Measurements from ENCODE around the gene TNNT1.

Gene TNNT1

DNA sequence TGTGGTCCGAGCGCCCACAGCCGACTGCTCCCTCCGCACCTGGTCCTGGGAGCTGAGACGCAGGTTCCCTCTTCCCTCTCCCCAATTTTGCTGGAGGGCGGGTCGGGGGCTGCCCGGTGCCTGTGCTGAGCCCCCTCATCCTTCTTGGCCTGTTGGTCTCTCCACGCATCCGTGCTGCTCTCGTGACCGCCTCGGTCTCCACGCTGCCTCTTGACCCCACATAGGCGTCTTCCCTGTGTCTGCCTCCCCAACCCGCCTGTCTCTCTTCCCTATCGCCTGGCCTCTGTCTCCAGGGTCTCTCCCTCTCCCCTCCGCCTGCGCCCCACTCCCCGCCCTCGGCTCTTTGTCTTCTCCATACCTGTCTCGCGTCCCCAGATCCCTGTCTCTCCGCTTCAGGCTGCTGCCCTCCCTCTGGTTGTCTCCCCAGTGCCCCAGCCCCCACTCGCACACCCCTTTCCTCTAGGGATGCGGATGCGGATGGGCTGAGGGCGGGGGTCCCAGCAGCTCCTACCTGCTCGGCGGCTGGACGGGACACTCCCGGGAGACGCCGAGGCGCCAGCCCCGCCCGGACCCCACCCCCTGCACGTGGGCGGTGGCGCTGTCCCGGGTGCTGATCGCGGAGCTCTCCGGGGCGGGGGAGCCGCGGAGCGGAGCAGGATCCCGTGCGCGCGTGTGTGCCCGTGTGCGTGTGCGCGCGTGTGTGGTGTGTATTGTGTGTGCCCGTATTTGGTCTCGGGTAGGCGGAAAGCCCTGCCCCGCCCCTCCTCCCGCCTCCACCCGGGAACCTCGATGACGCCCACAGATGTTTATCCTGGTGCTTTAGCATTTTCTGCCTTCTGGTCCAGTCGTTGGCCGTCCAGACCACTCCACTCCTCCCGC is 30.8 kb upstream of the TNNT1 start, which contains the start of gene SYT5:
TSS of gene SYT5 (minus strand) at position 684 of the 879 bp plus-strand sequence. CDS start 1,248 bp downstream, outside the sequence.
- peaks cover 0 to 3% (median 0%) of the 10 kb centered on the region in 5 donors for H3K9me3 ChIP-seq (ENCODE audit: control insufficient read depth in 5 of 5, low read length in 5 of 5)
- H3K27ac ChIP-seq (ENCODE audit: low read depth, low read length): no peak within 1 kb of the TSS
- peaks cover 46 to 75% (median 66%) of the 10 kb centered on the region in 5 donors for H3K27me3 ChIP-seq (ENCODE audit: control insufficient read depth in 5 of 5, insufficient read depth in 4 of 5, low read length in 5 of 5)
- H3K36me3 ChIP-seq (ENCODE audit: control insufficient read depth in 5 of 5, insufficient read depth in 5 of 5, low read length in 5 of 5): no peaks in the 10 kb centered on the region
- H3K4me1 ChIP-seq (ENCODE audit: control insufficient read depth in 5 of 5, insufficient read depth in 5 of 5, low read length in 5 of 5): peaks cover 0 to 11% (median 10%) of the 10 kb centered on the region in 5 donors
- H3K4me3 ChIP-seq (ENCODE audit: low read depth in 1 of 5, low read length in 5 of 5): peak within 1 kb of the TSS in 4 of 5 donors; percentile 22 to 55 (median 40)
- H3K9ac ChIP-seq (ENCODE audit: low read length in 5 of 5): no peak within 1 kb of the TSS

- Histone ChIP-seq H3K27ac (ENCODE audit: low read depth, low read length) (no peak overlapping the region), H3K9me3 (ENCODE audit: control insufficient read depth in 5 of 5, low read length in 5 of 5) (peaks cover 0 to 3% (median 0%) of the 10 kb centered on the region in 5 donors), H3K36me3 (ENCODE audit: control insufficient read depth in 5 of 5, insufficient read depth in 5 of 5, low read length in 5 of 5) (no peaks in the 10 kb centered on the region), H3K27me3 (ENCODE audit: control insufficient read depth in 5 of 5, insufficient read depth in 4 of 5, low read length in 5 of 5) (peaks cover 54 to 83% (median 75%) of the 10 kb centered on the region in 5 donors), H3K9ac (ENCODE audit: low read length in 5 of 5) (no peak overlapping the region), H3K4me3 (ENCODE audit: low read depth in 1 of 5, low read length in 5 of 5) (peak overlapping the region in 4 of 5 donors; percentile 22 to 55 (median 40)), H3K4me1 (ENCODE audit: control insufficient read depth in 5 of 5, insufficient read depth in 5 of 5, low read length in 5 of 5) (peaks cover 0 to 11% (median 10%) of the 10 kb centered on the region in 5 donors)
Observed at GRCh38 chr19:55178781-55179599, 30.0 kb upstream of the TNNT1 start.

- Histone ChIP-seq H3K4me1 (ENCODE audit: control insufficient read depth in 5 of 5, insufficient read depth in 5 of 5, low read length in 5 of 5) (peaks cover 0 to 20% (median 15%) of the 10 kb centered on the region in 5 donors), H3K9ac (ENCODE audit: low read length in 5 of 5) (no peak overlapping the region), H3K36me3 (ENCODE audit: control insufficient read depth in 5 of 5, insufficient read depth in 5 of 5, low read length in 5 of 5) (no peaks in the 10 kb centered on the region), H3K27ac (ENCODE audit: low read depth, low read length) (no peak overlapping the region), H3K9me3 (ENCODE audit: control insufficient read depth in 5 of 5, low read length in 5 of 5) (peaks cover 0 to 3% (median 0%) of the 10 kb centered on the region in 5 donors), H3K4me3 (ENCODE audit: low read depth in 1 of 5, low read length in 5 of 5) (no peak overlapping the region), H3K27me3 (ENCODE audit: control insufficient read depth in 5 of 5, insufficient read depth in 4 of 5, low read length in 5 of 5) (peaks cover 65 to 92% (median 80%) of the 10 kb centered on the region in 5 donors)
Observed at GRCh38 chr19:55176076-55176475, 27.1 kb upstream of the TNNT1 start.

- H3K9ac ChIP-seq (ENCODE audit: low read length in 5 of 5): no peak overlapping the region
- no peak overlapping the region for H3K4me3 ChIP-seq (ENCODE audit: low read depth in 1 of 5, low read length in 5 of 5)
- H3K27ac ChIP-seq (ENCODE audit: low read depth, low read length): no peak overlapping the region
- H3K9me3 ChIP-seq (ENCODE audit: control insufficient read depth in 5 of 5, low read length in 5 of 5): peaks cover 0 to 3% (median 0%) of the 10 kb centered on the region in 5 donors
- H3K36me3 ChIP-seq (ENCODE audit: control insufficient read depth in 5 of 5, insufficient read depth in 5 of 5, low read length in 5 of 5): no peaks in the 10 kb centered on the region
- peaks cover 0 to 20% (median 15%) of the 10 kb centered on the region in 5 donors for H3K4me1 ChIP-seq (ENCODE audit: control insufficient read depth in 5 of 5, insufficient read depth in 5 of 5, low read length in 5 of 5)
- H3K27me3 ChIP-seq (ENCODE audit: control insufficient read depth in 5 of 5, insufficient read depth in 4 of 5, low read length in 5 of 5): peaks cover 63 to 89% (median 77%) of the 10 kb centered on the region in 5 donors
Observed at GRCh38 chr19:55175117-55175867, 26.3 kb upstream of the TNNT1 start.

GRCh38 chr19:55174425-55175116 is 25.6 kb upstream of the TNNT1 start:
- peaks cover 0 to 3% (median 0%) of the 10 kb centered on the region in 5 donors for H3K9me3 ChIP-seq (ENCODE audit: control insufficient read depth in 5 of 5, low read length in 5 of 5)
- H3K27ac ChIP-seq (ENCODE audit: low read depth, low read length): no peak overlapping the region
- H3K9ac ChIP-seq (ENCODE audit: low read length in 5 of 5): no peak overlapping the region
- no peak overlapping the region for H3K4me3 ChIP-seq (ENCODE audit: low read depth in 1 of 5, low read length in 5 of 5)
- H3K27me3 ChIP-seq (ENCODE audit: control insufficient read depth in 5 of 5, insufficient read depth in 4 of 5, low read length in 5 of 5): peaks cover 66 to 89% (median 76%) of the 10 kb centered on the region in 5 donors
- peaks cover 0 to 18% (median 15%) of the 10 kb centered on the region in 5 donors for H3K4me1 ChIP-seq (ENCODE audit: control insufficient read depth in 5 of 5, insufficient read depth in 5 of 5, low read length in 5 of 5)
- no peaks in the 10 kb centered on the region for H3K36me3 ChIP-seq (ENCODE audit: control insufficient read depth in 5 of 5, insufficient read depth in 5 of 5, low read length in 5 of 5)

- H3K27ac ChIP-seq (ENCODE audit: low read depth, low read length): no peak overlapping the region
- no peak overlapping the region for H3K9ac ChIP-seq (ENCODE audit: low read length in 5 of 5)
- peaks cover 0 to 11% (median 8%) of the 10 kb centered on the region in 5 donors for H3K4me1 ChIP-seq (ENCODE audit: control insufficient read depth in 5 of 5, insufficient read depth in 5 of 5, low read length in 5 of 5)
- no peaks in the 10 kb centered on the region for H3K36me3 ChIP-seq (ENCODE audit: control insufficient read depth in 5 of 5, insufficient read depth in 5 of 5, low read length in 5 of 5)
- H3K4me3 ChIP-seq (ENCODE audit: low read depth in 1 of 5, low read length in 5 of 5): peak overlapping the region in 3 of 5 donors; percentile 34 to 46 (median 38)
- H3K9me3 ChIP-seq (ENCODE audit: control insufficient read depth in 5 of 5, low read length in 5 of 5): peaks cover 0 to 3% (median 0%) of the 10 kb centered on the region in 5 donors
- peaks cover 63 to 89% (median 72%) of the 10 kb centered on the region in 5 donors for H3K27me3 ChIP-seq (ENCODE audit: control insufficient read depth in 5 of 5, insufficient read depth in 4 of 5, low read length in 5 of 5)
Observed at GRCh38 chr19:55173714-55174409, 24.9 kb upstream of the TNNT1 start.

- peak overlapping the region in 3 of 5 donors; percentile 34 to 46 (median 38) for H3K4me3 ChIP-seq (ENCODE audit: low read depth in 1 of 5, low read length in 5 of 5)
- H3K27ac ChIP-seq (ENCODE audit: low read depth, low read length): no peak overlapping the region
- no peak overlapping the region for H3K9ac ChIP-seq (ENCODE audit: low read length in 5 of 5)
- peaks cover 0 to 9% (median 7%) of the 10 kb centered on the region in 5 donors for H3K4me1 ChIP-seq (ENCODE audit: control insufficient read depth in 5 of 5, insufficient read depth in 5 of 5, low read length in 5 of 5)
- H3K9me3 ChIP-seq (ENCODE audit: control insufficient read depth in 5 of 5, low read length in 5 of 5): peaks cover 0 to 3% (median 0%) of the 10 kb centered on the region in 5 donors
- no peaks in the 10 kb centered on the region for H3K36me3 ChIP-seq (ENCODE audit: control insufficient read depth in 5 of 5, insufficient read depth in 5 of 5, low read length in 5 of 5)
- H3K27me3 ChIP-seq (ENCODE audit: control insufficient read depth in 5 of 5, insufficient read depth in 4 of 5, low read length in 5 of 5): peaks cover 60 to 84% (median 70%) of the 10 kb centered on the region in 5 donors
Observed at GRCh38 chr19:55173186-55173713, 24.2 kb upstream of the TNNT1 start.

DNA sequence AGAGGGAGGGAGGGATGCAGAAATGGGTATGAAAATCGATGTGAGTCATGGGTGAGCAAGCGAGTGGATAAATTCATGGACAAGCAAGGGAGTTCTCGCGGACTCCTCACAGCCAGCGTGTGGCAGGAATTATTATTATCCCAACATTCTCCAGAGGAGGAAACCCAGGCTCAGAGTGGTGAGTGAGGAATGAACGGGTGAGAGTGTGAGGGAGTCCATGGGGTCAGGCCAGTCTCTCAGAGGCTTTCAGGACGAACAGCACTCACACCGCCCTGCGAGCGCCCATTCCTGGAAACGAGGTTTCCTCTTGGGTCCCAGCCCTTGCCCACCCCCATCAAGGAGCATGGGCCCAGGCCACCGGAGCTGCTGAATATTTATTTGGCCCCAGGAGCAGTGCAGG is 23.7 kb upstream of the TNNT1 start:
- Histone ChIP-seq H3K9ac (ENCODE audit: low read length in 5 of 5) (no peak overlapping the region), H3K4me1 (ENCODE audit: control insufficient read depth in 5 of 5, insufficient read depth in 5 of 5, low read length in 5 of 5) (peaks cover 0 to 9% (median 7%) of the 10 kb centered on the region in 5 donors), H3K36me3 (ENCODE audit: control insufficient read depth in 5 of 5, insufficient read depth in 5 of 5, low read length in 5 of 5) (no peaks in the 10 kb centered on the region), H3K27ac (ENCODE audit: low read depth, low read length) (no peak overlapping the region), H3K27me3 (ENCODE audit: control insufficient read depth in 5 of 5, insufficient read depth in 4 of 5, low read length in 5 of 5) (peaks cover 55 to 80% (median 66%) of the 10 kb centered on the region in 5 donors), H3K9me3 (ENCODE audit: control insufficient read depth in 5 of 5, low read length in 5 of 5) (peaks cover 0 to 3% (median 0%) of the 10 kb centered on the region in 5 donors), H3K4me3 (ENCODE audit: low read depth in 1 of 5, low read length in 5 of 5) (no peak overlapping the region)
